ENCODE results near the gene TNFRSF12A. TPM values are rescaled to one million over a fixed set of nuclear protein-coding genes. Genes with fewer than 3 reads are reported as not detected.

TNFRSF12A gene
- total and polyA plus RNA-seq, 2 donors (not counting 1 experiment from before 2014, with no cell fraction given): 80.7 to 196 TPM

DNA sequence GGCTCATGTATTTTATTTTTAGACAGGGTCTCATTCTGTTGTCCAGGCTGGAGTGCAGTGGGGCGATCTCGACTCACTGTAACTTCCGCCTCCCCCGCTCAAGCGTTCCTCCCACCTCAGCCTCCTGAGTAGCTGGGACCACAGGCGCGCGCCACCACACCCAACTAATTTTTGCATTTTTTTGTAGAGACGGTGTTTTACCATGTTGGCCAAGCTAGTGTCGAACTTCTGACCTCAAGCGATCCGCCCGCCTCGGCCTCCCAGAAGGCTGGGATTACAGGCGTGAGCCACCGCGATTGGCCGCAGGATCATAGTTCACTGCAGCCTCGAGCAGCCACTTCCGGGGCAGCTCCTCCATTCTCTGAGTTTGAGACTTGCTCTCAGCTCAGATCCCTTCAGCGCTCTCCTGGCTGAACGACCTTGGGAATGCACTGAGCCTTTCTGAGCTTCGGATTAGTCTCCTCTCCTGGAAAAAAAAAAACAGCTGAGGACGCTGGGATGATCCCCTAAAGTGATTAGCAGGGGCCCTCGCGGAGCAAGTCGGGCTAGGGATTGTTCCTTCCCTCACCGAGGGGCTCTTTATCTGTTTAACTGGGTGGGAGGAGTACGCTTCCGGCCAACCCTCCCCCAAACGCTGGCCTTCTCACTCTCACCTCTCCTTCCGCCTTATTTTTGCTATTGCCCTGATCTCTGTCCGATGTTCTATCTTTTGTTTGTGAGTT lies 38.8 kb upstream of the TNFRSF12A start:
- TF ChIP-seq CTCF (conservative IDR thresholded peaks at IDR 0.05 in 1 of 2, IDR thresholded peaks at IDR 0.05 in 1 of 2; ENCODE audit: low read depth in 1 of 2, low read length in 2 of 2) (no peak), EZH2 (IDR thresholded peaks at IDR 0.05; ENCODE audit: low read length, missing control alignments) (no peak)

DNA sequence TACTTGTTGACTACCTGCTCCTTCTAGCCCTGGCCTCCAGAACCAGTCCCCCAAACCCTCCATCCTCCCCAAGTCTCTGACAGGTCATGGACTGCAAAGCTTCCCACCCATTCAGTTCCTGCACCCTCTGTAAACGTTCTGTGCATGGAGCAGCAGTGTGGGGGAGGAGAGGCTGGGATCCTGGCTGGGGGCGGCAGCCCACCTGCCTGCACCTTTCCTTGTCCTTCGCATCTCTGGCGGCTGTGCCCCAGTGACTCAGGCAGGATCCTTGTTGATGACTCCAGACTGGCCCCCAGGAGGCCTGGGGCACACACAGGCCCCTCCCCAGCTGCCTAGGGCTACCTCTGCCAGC lies 38.3 kb upstream of the TNFRSF12A start:
- Histone ChIP-seq H3K27ac (ENCODE audit: insufficient read depth, low read length) (no peak overlapping the region), H3K79me2 (ENCODE audit: control insufficient read depth, insufficient read depth, low read length) (peaks cover 5% of the 10 kb centered on the region), H3K36me3 (ENCODE audit: control insufficient read depth, insufficient read depth, low read length) (no peaks in the 10 kb centered on the region), H3K4me2 (ENCODE audit: extremely low read depth, insufficient read depth, low read length) (no peak overlapping the region), H4K20me1 (ENCODE audit: control insufficient read depth, extremely low read depth, insufficient read depth, low read length) (no peaks in the 10 kb centered on the region), H3K9ac (ENCODE audit: insufficient read depth, low read length) (no peak overlapping the region), H2AFZ (ENCODE audit: low read length) (no peak overlapping the region), H3K9me3 (ENCODE audit: control insufficient read depth, insufficient read depth, low read depth, low read length) (no peaks in the 10 kb centered on the region), H3K27me3 (ENCODE audit: control insufficient read depth, insufficient read depth, low read length) (no peaks in the 10 kb centered on the region), H3K4me3 (replicated peaks in 1 of 4; ENCODE audit: control extremely low read depth in 1 of 4, insufficient read depth in 1 of 4, low read depth in 3 of 4, low read length in 4 of 4) (no peak overlapping the region), H3K4me1 (ENCODE audit: control insufficient read depth, extremely low read depth, insufficient read depth, low read length) (peaks cover 8% of the 10 kb centered on the region)
- no peak for DNase-seq (ENCODE audit: low read depth in 2 of 2)
- TF ChIP-seq CTCF (conservative IDR thresholded peaks at IDR 0.05 in 1 of 2, IDR thresholded peaks at IDR 0.05 in 1 of 2; ENCODE audit: low read depth in 1 of 2, low read length in 2 of 2) (no peak), EZH2 (IDR thresholded peaks at IDR 0.05; ENCODE audit: low read length, missing control alignments) (no peak)

More for the DNA sequence above, 38.8 kb upstream of the TNFRSF12A start:
- Histone ChIP-seq H2AFZ (ENCODE audit: low read length) (no peak overlapping the region), H3K9me3 (ENCODE audit: control insufficient read depth, insufficient read depth, low read depth, low read length) (no peaks in the 10 kb centered on the region), H3K36me3 (ENCODE audit: control insufficient read depth, insufficient read depth, low read length) (peaks cover 2% of the 10 kb centered on the region), H3K9ac (ENCODE audit: insufficient read depth, low read length) (no peak overlapping the region), H3K27me3 (ENCODE audit: control insufficient read depth, insufficient read depth, low read length) (no peaks in the 10 kb centered on the region), H4K20me1 (ENCODE audit: control insufficient read depth, extremely low read depth, insufficient read depth, low read length) (no peaks in the 10 kb centered on the region), H3K4me2 (ENCODE audit: extremely low read depth, insufficient read depth, low read length) (peak overlapping the region; percentile 88), H3K4me1 (ENCODE audit: control insufficient read depth, extremely low read depth, insufficient read depth, low read length) (peaks cover 8% of the 10 kb centered on the region), H3K79me2 (ENCODE audit: control insufficient read depth, insufficient read depth, low read length) (peaks cover 5% of the 10 kb centered on the region), H3K4me3 (replicated peaks in 1 of 4; ENCODE audit: control extremely low read depth in 1 of 4, insufficient read depth in 1 of 4, low read depth in 3 of 4, low read length in 4 of 4) (peak overlapping the region in 1 of 4 experiments; percentile 80), H3K27ac (ENCODE audit: insufficient read depth, low read length) (no peak overlapping the region)
- DNase-seq (ENCODE audit: low read depth in 2 of 2): no peak

- no peak overlapping the region for H3K9ac ChIP-seq (ENCODE audit: insufficient read depth, low read length)
- H3K36me3 ChIP-seq (ENCODE audit: control insufficient read depth, insufficient read depth, low read length): no peaks in the 10 kb centered on the region
- H3K27me3 ChIP-seq (ENCODE audit: control insufficient read depth, insufficient read depth, low read length): no peaks in the 10 kb centered on the region
- H3K4me1 ChIP-seq (ENCODE audit: control insufficient read depth, extremely low read depth, insufficient read depth, low read length): peaks cover 8% of the 10 kb centered on the region
- H3K27ac ChIP-seq (ENCODE audit: insufficient read depth, low read length): no peak overlapping the region
- H3K79me2 ChIP-seq (ENCODE audit: control insufficient read depth, insufficient read depth, low read length): peaks cover 5% of the 10 kb centered on the region
- H3K4me3 ChIP-seq (replicated peaks in 1 of 4; ENCODE audit: control extremely low read depth in 1 of 4, insufficient read depth in 1 of 4, low read depth in 3 of 4, low read length in 4 of 4): no peak overlapping the region
- no peak overlapping the region for H3K4me2 ChIP-seq (ENCODE audit: extremely low read depth, insufficient read depth, low read length)
- no peaks in the 10 kb centered on the region for H3K9me3 ChIP-seq (ENCODE audit: control insufficient read depth, insufficient read depth, low read depth, low read length)
- TF ChIP-seq EZH2 (IDR thresholded peaks at IDR 0.05; ENCODE audit: low read length, missing control alignments) (no peak), CTCF (conservative IDR thresholded peaks at IDR 0.05 in 1 of 2, IDR thresholded peaks at IDR 0.05 in 1 of 2; ENCODE audit: low read depth in 1 of 2, low read length in 2 of 2) (no peak)
- no peak for DNase-seq (ENCODE audit: low read depth in 2 of 2)
- no peaks in the 10 kb centered on the region for H4K20me1 ChIP-seq (ENCODE audit: control insufficient read depth, extremely low read depth, insufficient read depth, low read length)
- H2AFZ ChIP-seq (ENCODE audit: low read length): no peak overlapping the region
These were observed 37.8 kb upstream of the TNFRSF12A start for GRCh38 chr16:2982402-2982801.
